HG03521 (cell line): ENCODE measurements around the gene SMIM35.

Experiments
- ATAC-seq: cut with Tn5 transposase; IDR thresholded peaks from one replicate; pipeline ENCODE4 v1.9.1; 2021; ENCODE audit warnings: mild to moderate bottlenecking, moderate library complexity; ENCODE audit not compliant: unreplicated experiment

Gene SMIM35

GRCh38 chr11:118111019-118111743 lies 24.4 kb upstream of the SMIM35 start:
- no peak for ATAC-seq

GRCh38 chr11:118109231-118109630 lies 22.5 kb upstream of the SMIM35 start:
- ATAC-seq: no peak

- no peak for ATAC-seq
These were observed 21.8 kb upstream of the SMIM35 start for GRCh38 chr11:118108513-118108912.

- ATAC-seq: no peak
These were observed 20.1 kb upstream of the SMIM35 start for GRCh38 chr11:118106789-118107335.

GRCh38 chr11:118105657-118106305 lies 19.0 kb upstream of the SMIM35 start:
- no peak for ATAC-seq

GRCh38 chr11:118104491-118104890 lies 17.7 kb upstream of the SMIM35 start:
- no peak for ATAC-seq

- no peak for ATAC-seq
These were observed 16.0 kb upstream of the SMIM35 start for GRCh38 chr11:118102721-118103261.

- no peak for ATAC-seq
These were observed 14.0 kb upstream of the SMIM35 start for GRCh38 chr11:118100691-118101232.

- no peak for ATAC-seq
These were observed 13.2 kb upstream of the SMIM35 start for GRCh38 chr11:118099838-118100556.

- no peak for ATAC-seq
These were observed 12.5 kb upstream of the SMIM35 start for GRCh38 chr11:118098996-118099837.

- ATAC-seq: no peak
These were observed 9.2 kb upstream of the SMIM35 start for GRCh38 chr11:118095967-118096367.

GRCh38 chr11:118095493-118095892 lies 8.7 kb upstream of the SMIM35 start:
- no peak for ATAC-seq

GRCh38 chr11:118092907-118093571 lies 6.3 kb upstream of the SMIM35 start:
- ATAC-seq: no peak

- no peak for ATAC-seq
These were observed 4.9 kb upstream of the SMIM35 start for GRCh38 chr11:118091690-118092089.

GRCh38 chr11:118090545-118091162 lies 3.9 kb upstream of the SMIM35 start:
- no peak for ATAC-seq

GRCh38 chr11:118088531-118088930 lies 1.8 kb upstream of the SMIM35 start:
- no peak for ATAC-seq

GRCh38 chr11:118087931-118088330 lies 1.2 kb upstream of the SMIM35 start:
- no peak for ATAC-seq

GRCh38 chr11:118084656-118085055 lies 2.1 kb downstream of the SMIM35 start:
- no peak for ATAC-seq

GRCh38 chr11:118084247-118084646 lies 2.5 kb downstream of the SMIM35 start:
- no peak for ATAC-seq
